Measurements from ENCODE around the gene CSKMT. TPM values are rescaled to one million over a fixed set of nuclear protein-coding genes. Genes with fewer than 3 reads are reported as not detected.
A peak's percentile ranks its signal among the peaks of the same experiment; 100 is the strongest.
"Not testable (repeated sequence)": the region's sequence is repeated elsewhere in the genome, so short reads cannot be mapped to it uniquely, and the experiment has no call there.

CSKMT gene, protein sequence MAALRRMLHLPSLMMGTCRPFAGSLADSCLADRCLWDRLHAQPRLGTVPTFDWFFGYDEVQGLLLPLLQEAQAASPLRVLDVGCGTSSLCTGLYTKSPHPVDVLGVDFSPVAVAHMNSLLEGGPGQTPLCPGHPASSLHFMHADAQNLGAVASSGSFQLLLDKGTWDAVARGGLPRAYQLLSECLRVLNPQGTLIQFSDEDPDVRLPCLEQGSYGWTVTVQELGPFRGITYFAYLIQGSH
- polyA plus RNA-seq (2011; rRNA removed) (5.1 and 6.6 TPM in 2 replicates), polyA minus RNA-seq (2011; rRNA and poly(A)+ RNA removed) (58.7 and 63.2 TPM in 2 replicates)

DNA sequence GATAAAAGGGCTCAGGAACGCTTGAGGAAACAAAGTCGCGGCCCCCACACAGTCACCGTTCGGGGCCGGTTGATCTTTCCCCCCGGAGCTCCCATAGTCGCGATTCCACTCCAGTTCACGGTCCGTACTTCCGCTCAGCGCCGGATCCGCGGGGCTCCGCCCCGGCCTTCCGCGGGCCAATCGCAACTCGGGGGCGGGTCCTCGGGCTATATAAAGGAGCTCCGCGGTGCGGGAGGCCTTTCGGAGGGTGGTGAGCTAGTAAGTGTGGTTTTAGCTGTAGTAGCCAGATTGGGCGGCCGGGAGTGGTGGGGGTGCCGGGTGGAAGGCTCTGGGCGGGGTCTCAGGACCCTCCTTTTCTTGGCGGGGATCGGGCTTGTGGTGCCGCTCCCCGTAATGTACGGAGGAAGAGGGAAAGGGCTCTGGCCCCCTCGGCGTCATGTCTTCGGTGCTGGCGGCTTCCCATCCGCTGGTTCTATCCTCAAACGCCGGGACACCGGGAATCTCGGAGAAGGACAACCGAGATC is at the start of gene CSKMT, which contains the start of gene C11orf98:
Gene CSKMT, plus strand, starts transcription at position 238 of the 524 bp plus-strand sequence. CDS start 568 bp downstream, outside the sequence.
Gene C11orf98, minus strand, starts transcription at position 136 of the 524 bp plus-strand sequence. Its CDS starts 41 bp downstream, at position 95.
- TF ChIP-seq, protein P1, sequence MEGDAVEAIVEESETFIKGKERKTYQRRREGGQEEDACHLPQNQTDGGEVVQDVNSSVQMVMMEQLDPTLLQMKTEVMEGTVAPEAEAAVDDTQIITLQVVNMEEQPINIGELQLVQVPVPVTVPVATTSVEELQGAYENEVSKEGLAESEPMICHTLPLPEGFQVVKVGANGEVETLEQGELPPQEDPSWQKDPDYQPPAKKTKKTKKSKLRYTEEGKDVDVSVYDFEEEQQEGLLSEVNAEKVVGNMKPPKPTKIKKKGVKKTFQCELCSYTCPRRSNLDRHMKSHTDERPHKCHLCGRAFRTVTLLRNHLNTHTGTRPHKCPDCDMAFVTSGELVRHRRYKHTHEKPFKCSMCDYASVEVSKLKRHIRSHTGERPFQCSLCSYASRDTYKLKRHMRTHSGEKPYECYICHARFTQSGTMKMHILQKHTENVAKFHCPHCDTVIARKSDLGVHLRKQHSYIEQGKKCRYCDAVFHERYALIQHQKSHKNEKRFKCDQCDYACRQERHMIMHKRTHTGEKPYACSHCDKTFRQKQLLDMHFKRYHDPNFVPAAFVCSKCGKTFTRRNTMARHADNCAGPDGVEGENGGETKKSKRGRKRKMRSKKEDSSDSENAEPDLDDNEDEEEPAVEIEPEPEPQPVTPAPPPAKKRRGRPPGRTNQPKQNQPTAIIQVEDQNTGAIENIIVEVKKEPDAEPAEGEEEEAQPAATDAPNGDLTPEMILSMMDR (IDR thresholded peaks at IDR 0.05; ENCODE audit: insufficient read depth, low read depth, low read length), result no peak
- Histone ChIP-seq H3K4me3 (ENCODE audit: low read depth, low read length) (peak within 1 kb of the TSS; percentile 72), H3K27me3 (ENCODE audit: control insufficient read depth, insufficient read depth, low read length) (no peaks in the 10 kb centered on the region), H3K36me3 (ENCODE audit: control insufficient read depth, insufficient read depth, low read length) (peaks cover 15% of the 10 kb centered on the region)
- DNase-seq (ENCODE audit: low read depth), result no peak
- CTCF ChIA-PET, result interaction anchor here (0.5 to 2.0 kb wide), 15 partner anchors 8 to 121 kb away, joined by 3 to 9 read pairs (median 4); partner anchors contain the start of genes INTS5 and LRRN4CL
- POLR2A ChIA-PET, result interaction anchor here (0.5 to 2.3 kb wide), 18 partner anchors 8 to 1294 kb away, joined by 3 to 19 read pairs (median 6); partner anchors contain the start of genes B3GAT3, GANAB, HNRNPUL2 and INTS5

DNA sequence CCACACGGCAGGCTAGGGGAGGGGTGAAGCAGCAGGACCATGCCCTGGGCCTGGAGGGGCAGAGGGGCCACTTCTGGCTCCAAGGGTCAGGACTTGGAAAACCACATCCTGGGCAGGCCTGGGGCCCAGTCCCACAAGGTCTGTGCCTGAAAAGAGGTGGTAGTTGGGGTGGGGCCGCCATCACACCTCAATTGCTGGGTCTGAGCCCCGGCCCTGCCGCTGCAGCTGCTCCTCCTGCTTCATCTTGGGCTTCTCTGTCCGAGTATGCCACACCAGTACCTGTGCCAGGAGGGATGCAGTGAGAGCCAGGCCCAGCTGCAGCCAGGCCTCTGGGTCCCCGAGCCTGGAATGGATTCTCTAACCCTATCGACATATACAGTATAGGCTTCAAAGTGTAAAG is 49.6 kb upstream of the CSKMT start:
- DNase-seq (ENCODE audit: low read depth), result no peak
- Histone ChIP-seq H3K36me3 (ENCODE audit: control insufficient read depth, insufficient read depth, low read length) (peaks cover 9% of the 10 kb centered on the region), H3K4me3 (ENCODE audit: low read depth, low read length) (no peak overlapping the region), H3K27me3 (ENCODE audit: control insufficient read depth, insufficient read depth, low read length) (no peaks in the 10 kb centered on the region)
- ChIA-PET CTCF (no interaction called here), POLR2A (no interaction called here)
- TF ChIP-seq, protein P1 (IDR thresholded peaks at IDR 0.05; ENCODE audit: insufficient read depth, low read depth, low read length), result no peak

DNA sequence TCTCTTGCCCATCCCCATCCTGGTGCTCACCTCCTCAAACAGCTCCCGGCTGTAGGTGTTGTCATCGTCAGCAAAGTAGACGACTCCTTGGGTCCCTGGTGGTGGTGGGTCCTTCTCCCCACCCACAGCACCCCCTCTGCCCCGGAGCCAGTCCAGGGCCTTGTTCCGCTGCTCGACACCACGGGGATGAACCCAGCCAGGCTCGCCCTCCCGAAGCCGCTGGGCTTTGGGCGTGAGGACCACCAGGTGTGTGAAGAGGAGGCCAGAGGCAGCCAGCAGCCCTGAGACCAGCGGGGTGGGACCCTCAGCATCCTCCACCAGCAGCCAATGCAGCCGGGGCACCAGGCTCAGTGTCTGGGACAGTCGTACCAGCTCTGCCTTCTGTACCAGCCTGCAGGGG is 48.2 kb upstream of the CSKMT start:
- H3K27me3 ChIP-seq (ENCODE audit: control insufficient read depth, insufficient read depth, low read length); CTCF ChIA-PET; H3K36me3 ChIP-seq (ENCODE audit: control insufficient read depth, insufficient read depth, low read length); DNase-seq (ENCODE audit: low read depth); H3K4me3 ChIP-seq (ENCODE audit: low read depth, low read length): not testable (repeated sequence)
- POLR2A ChIA-PET, result interaction anchor here (0.6 kb wide), 1 partner anchor 73 kb away, joined by 4 read pairs; no protein-coding TSS in a partner anchor

- Histone ChIP-seq H3K27me3 (ENCODE audit: control insufficient read depth, insufficient read depth, low read length) (no peaks in the 10 kb centered on the region), H3K36me3 (ENCODE audit: control insufficient read depth, insufficient read depth, low read length) (peaks cover 14% of the 10 kb centered on the region), H3K4me3 (ENCODE audit: low read depth, low read length) (peak overlapping the region; percentile 54)
- TF ChIP-seq, protein P1 (IDR thresholded peaks at IDR 0.05; ENCODE audit: insufficient read depth, low read depth, low read length), result no peak
- POLR2A ChIA-PET, result interaction anchor here (0.6 to 2.2 kb wide), 3 partner anchors 32 to 82 kb away, joined by 4 to 11 read pairs (median 6); partner anchors contain the start of genes C11orf98, CSKMT and INTS5
- CTCF ChIA-PET, result interaction anchor here (1.0 to 4.0 kb wide), 6 partner anchors 9 to 227 kb away, joined by 3 to 26 read pairs (median 4); partner anchors contain the start of genes C11orf98, CSKMT, EML3 and ROM1
- DNase-seq (ENCODE audit: low read depth), result no peak
Measured at GRCh38 chr11:62621027-62621566, 44.0 kb upstream of the CSKMT start.

- peak within 1 kb of the TSS; percentile 54 for H3K4me3 ChIP-seq (ENCODE audit: low read depth, low read length)
- TF ChIP-seq, protein P1 (IDR thresholded peaks at IDR 0.05; ENCODE audit: insufficient read depth, low read depth, low read length), result no peak
- DNase-seq (ENCODE audit: low read depth), result peak; percentile 90
- ChIA-PET POLR2A (interaction anchor here (0.6 to 2.2 kb wide), 4 partner anchors 31 to 241 kb away, joined by 4 to 11 read pairs (median 6); partner anchors contain the start of genes C11orf98, CSKMT and INTS5), CTCF (interaction anchor here (0.7 to 4.0 kb wide), 8 partner anchors 8 to 226 kb away, joined by 3 to 26 read pairs (median 3); partner anchors contain the start of genes C11orf98, CSKMT, EML3 and ROM1)
- H3K36me3 ChIP-seq (ENCODE audit: control insufficient read depth, insufficient read depth, low read length), result peaks cover 19% of the 10 kb centered on the region
- no peaks in the 10 kb centered on the region for H3K27me3 ChIP-seq (ENCODE audit: control insufficient read depth, insufficient read depth, low read length)
Measured at GRCh38 chr11:62621567-62622470, 43.3 kb upstream of the CSKMT start, which contains the start of gene B3GAT3. B3GAT3 (minus strand) TSS chr11:62621986; CDS start chr11:62621947, 39 bp downstream.

Measured in BJ (cell line).